ENCODE data around the gene EIF5AL1. TPM values are rescaled to one million over a fixed set of nuclear protein-coding genes. Genes with fewer than 3 reads are reported as not detected.

Gene EIF5AL1
- total RNA-seq, 2 donors from 2014 or later: 0.10 to 0.12 TPM

GRCh38 chr10:79476645-79477044 is 35.7 kb upstream of the EIF5AL1 start:
- Mint-ChIP-seq H3K36me3 (ENCODE audit: low read depth) (peaks cover 2% of the 10 kb centered on the region), H3K27ac (no peak overlapping the region), H3K4me1 (no peaks in the 10 kb centered on the region), H3K4me3 (no peak overlapping the region), H3K27me3 (peaks cover 63% of the 10 kb centered on the region)
- no peak for ATAC-seq
- no peak for DNase-seq
- H3K9me3 ChIP-seq (ENCODE audit: control insufficient read depth, low read length, poor library complexity, severe bottlenecking): no peaks in the 10 kb centered on the region

- H3K9me3 ChIP-seq (ENCODE audit: control insufficient read depth, low read length, poor library complexity, severe bottlenecking): no peaks in the 10 kb centered on the region
- Mint-ChIP-seq H3K36me3 (ENCODE audit: low read depth) (peaks cover 2% of the 10 kb centered on the region), H3K27me3 (peaks cover 57% of the 10 kb centered on the region), H3K4me1 (no peaks in the 10 kb centered on the region), H3K27ac (no peak overlapping the region), H3K4me3 (no peak overlapping the region)
- DNase-seq (no peak), ATAC-seq (no peak)
Measured at GRCh38 chr10:79477456-79477855, 34.9 kb upstream of the EIF5AL1 start.

GRCh38 chr10:79479283-79479909 is 32.9 kb upstream of the EIF5AL1 start:
- Mint-ChIP-seq H3K27me3 (peaks cover 41% of the 10 kb centered on the region), H3K36me3 (ENCODE audit: low read depth) (no peaks in the 10 kb centered on the region), H3K27ac (no peak overlapping the region), H3K4me1 (no peaks in the 10 kb centered on the region), H3K4me3 (no peak overlapping the region)
- DNase-seq (no peak), ATAC-seq (no peak)
- H3K9me3 ChIP-seq (ENCODE audit: control insufficient read depth, low read length, poor library complexity, severe bottlenecking): no peaks in the 10 kb centered on the region

DNA sequence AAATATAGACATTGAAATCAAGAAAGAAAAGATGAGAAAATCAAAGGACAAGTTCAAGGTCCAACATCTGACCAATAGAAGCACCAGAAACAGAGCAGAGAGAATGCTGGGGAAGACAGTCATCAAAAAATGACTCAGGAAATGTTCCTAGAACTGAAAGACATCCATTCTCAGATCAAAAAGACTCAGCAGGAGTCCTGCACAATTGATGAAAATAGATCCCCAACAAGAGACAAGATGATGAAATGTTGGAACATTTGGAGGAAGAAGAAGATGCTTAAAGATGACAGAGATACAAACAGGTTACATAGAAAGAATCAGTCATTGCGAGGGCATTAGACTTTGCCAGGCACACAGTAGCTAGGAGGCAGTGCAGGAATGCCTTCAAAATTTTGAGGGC is 30.0 kb upstream of the EIF5AL1 start:
- H3K9me3 ChIP-seq (ENCODE audit: control insufficient read depth, low read length, poor library complexity, severe bottlenecking): no peaks in the 10 kb centered on the region
- Mint-ChIP-seq H3K36me3 (ENCODE audit: low read depth) (no peaks in the 10 kb centered on the region), H3K27me3 (peaks cover 25% of the 10 kb centered on the region), H3K27ac (no peak overlapping the region), H3K4me1 (no peaks in the 10 kb centered on the region), H3K4me3 (no peak overlapping the region)
- ATAC-seq: no peak
- no peak for DNase-seq

DNA sequence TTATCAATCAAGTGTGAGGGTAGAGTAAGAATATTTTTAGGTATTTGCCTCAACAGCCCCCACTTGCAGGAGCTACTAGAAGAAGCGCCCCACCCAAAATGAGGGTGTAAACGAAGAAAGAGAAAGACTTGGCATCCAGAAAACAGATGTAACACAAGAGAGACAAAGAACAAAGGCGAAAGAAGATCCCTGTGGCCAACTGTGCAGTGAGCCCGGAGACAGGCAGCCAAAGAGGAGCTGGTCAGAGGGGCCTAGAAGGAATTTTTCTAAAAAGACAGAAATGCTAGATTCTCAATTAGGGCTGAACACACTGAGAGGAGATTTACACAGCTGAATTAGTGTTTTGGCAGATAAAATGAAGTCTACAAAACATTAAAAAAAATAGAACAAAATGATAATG is 29.6 kb upstream of the EIF5AL1 start:
- H3K27ac Mint-ChIP-seq: no peak overlapping the region
- H3K36me3 Mint-ChIP-seq (ENCODE audit: low read depth): no peaks in the 10 kb centered on the region
- no peaks in the 10 kb centered on the region for H3K9me3 ChIP-seq (ENCODE audit: control insufficient read depth, low read length, poor library complexity, severe bottlenecking)
- peaks cover 20% of the 10 kb centered on the region for H3K27me3 Mint-ChIP-seq
- no peak for DNase-seq
- ATAC-seq: no peak
- no peak overlapping the region for H3K4me3 Mint-ChIP-seq
- no peaks in the 10 kb centered on the region for H3K4me1 Mint-ChIP-seq

- DNase-seq (no peak), ATAC-seq (no peak)
- Mint-ChIP-seq H3K36me3 (ENCODE audit: low read depth) (no peaks in the 10 kb centered on the region), H3K27me3 (peaks cover 19% of the 10 kb centered on the region), H3K27ac (no peak overlapping the region), H3K4me3 (no peak overlapping the region), H3K4me1 (no peaks in the 10 kb centered on the region)
- no peaks in the 10 kb centered on the region for H3K9me3 ChIP-seq (ENCODE audit: control insufficient read depth, low read length, poor library complexity, severe bottlenecking)
Measured at GRCh38 chr10:79483299-79483698, 29.0 kb upstream of the EIF5AL1 start.

DNA sequence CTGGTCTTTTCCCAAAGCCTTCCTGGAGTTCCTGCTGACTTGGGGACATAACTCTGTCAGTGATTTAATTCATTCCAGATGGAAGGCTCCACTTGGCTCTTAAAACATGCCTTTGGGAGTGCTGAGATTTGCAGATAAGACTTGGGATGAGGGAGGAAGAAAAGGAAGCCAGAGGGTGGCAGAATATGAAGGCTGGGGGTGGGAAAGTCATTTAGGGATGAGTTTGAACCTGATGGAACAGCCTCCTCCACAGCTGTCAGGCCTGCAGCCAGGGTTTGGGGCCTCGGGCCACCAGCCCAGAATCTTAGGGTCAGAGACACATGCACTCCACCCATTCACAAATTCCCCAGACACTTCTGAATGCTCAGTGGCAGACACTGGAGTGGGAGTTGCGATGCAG is 28.4 kb upstream of the EIF5AL1 start:
- ATAC-seq (no peak), DNase-seq (no peak)
- H3K27me3 Mint-ChIP-seq: peaks cover 19% of the 10 kb centered on the region
- H3K4me3 Mint-ChIP-seq: no peak overlapping the region
- H3K9me3 ChIP-seq (ENCODE audit: control insufficient read depth, low read length, poor library complexity, severe bottlenecking): no peaks in the 10 kb centered on the region
- H3K36me3 Mint-ChIP-seq (ENCODE audit: low read depth): no peaks in the 10 kb centered on the region
- no peaks in the 10 kb centered on the region for H3K4me1 Mint-ChIP-seq
- no peak overlapping the region for H3K27ac Mint-ChIP-seq

DNA sequence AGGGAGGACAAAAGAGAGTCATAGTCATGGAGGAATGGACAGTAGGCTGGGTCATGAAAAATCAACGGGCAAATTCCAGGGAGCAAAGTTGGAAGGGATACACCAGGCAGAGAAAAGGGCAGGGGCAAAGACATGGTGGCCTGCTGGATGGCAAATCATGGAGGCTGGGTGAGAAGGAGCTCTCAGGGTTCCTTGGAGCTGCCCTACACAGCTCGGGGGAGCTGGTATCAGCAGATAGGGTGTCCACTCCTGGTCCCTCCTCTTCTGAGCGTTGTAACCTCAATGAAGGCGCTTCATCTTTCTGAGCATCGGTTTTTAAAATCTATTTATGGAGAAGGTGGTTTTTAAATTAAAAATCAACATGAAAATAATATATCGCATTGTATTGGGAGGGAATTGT is 27.9 kb upstream of the EIF5AL1 start:
- Mint-ChIP-seq H3K4me3 (no peak overlapping the region), H3K27me3 (peaks cover 19% of the 10 kb centered on the region), H3K27ac (no peak overlapping the region), H3K36me3 (ENCODE audit: low read depth) (no peaks in the 10 kb centered on the region), H3K4me1 (no peaks in the 10 kb centered on the region)
- no peak for ATAC-seq
- H3K9me3 ChIP-seq (ENCODE audit: control insufficient read depth, low read length, poor library complexity, severe bottlenecking): no peaks in the 10 kb centered on the region
- DNase-seq: no peak

GRCh38 chr10:79487296-79488194 is 24.8 kb upstream of the EIF5AL1 start:
- no peak overlapping the region for H3K4me3 Mint-ChIP-seq
- DNase-seq (no peak), ATAC-seq (peak; percentile 52)
- H3K27ac Mint-ChIP-seq: no peak overlapping the region
- peaks cover under 1% of the 10 kb centered on the region for H3K36me3 Mint-ChIP-seq (ENCODE audit: low read depth)
- H3K27me3 Mint-ChIP-seq: peaks cover 5% of the 10 kb centered on the region
- H3K4me1 Mint-ChIP-seq: peaks cover 2% of the 10 kb centered on the region
- H3K9me3 ChIP-seq (ENCODE audit: control insufficient read depth, low read length, poor library complexity, severe bottlenecking): no peaks in the 10 kb centered on the region

DNA sequence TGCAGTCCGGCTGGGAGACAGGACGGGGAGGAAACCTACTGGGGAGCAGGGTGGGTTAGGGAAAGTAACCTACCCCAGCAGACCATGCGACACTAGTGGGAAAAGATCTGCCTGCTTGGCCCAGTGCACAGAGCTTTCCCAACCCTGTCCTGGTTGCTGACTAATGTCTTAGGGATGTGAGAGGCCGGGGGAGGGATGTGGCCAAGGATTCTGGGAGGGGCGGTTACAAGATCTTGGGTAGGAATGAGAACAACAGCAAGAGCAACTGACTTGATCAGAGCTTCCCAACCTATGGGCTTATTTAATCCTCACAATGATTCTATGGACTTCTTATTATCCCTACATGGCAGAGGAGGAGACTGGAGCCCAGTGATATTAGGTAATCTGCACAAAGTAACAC is 24.0 kb upstream of the EIF5AL1 start:
- Mint-ChIP-seq H3K27ac (no peak overlapping the region), H3K4me3 (no peak overlapping the region), H3K27me3 (peaks cover 11% of the 10 kb centered on the region), H3K36me3 (ENCODE audit: low read depth) (peaks cover 2% of the 10 kb centered on the region), H3K4me1 (peaks cover 4% of the 10 kb centered on the region)
- ATAC-seq: no peak
- H3K9me3 ChIP-seq (ENCODE audit: control insufficient read depth, low read length, poor library complexity, severe bottlenecking): no peaks in the 10 kb centered on the region
- DNase-seq: no peak

DNA sequence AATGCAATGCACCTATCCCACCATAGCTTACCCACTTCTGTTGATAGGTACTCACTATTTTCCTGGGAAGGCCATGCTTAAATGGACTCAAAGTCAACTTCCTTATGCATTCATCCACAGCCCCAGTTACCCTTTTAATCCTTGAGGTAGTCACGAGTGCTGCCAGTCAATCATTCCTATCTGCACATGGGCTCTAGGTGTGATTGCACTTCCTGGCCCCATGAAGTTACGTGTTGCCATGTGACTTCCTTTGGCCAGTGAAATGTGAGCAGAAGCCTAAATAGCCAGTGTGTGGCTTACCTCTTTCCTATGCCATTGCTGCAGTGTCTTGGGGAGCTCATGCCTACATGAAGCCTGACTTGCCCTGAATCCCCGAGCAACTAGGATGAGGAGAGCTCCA is 23.5 kb upstream of the EIF5AL1 start:
- DNase-seq (no peak), ATAC-seq (no peak)
- Mint-ChIP-seq H3K4me3 (no peak overlapping the region), H3K36me3 (ENCODE audit: low read depth) (peaks cover 2% of the 10 kb centered on the region), H3K4me1 (peaks cover 4% of the 10 kb centered on the region), H3K27me3 (peaks cover 11% of the 10 kb centered on the region), H3K27ac (no peak overlapping the region)
- H3K9me3 ChIP-seq (ENCODE audit: control insufficient read depth, low read length, poor library complexity, severe bottlenecking): no peaks in the 10 kb centered on the region

- DNase-seq: no peak
- no peaks in the 10 kb centered on the region for H3K9me3 ChIP-seq (ENCODE audit: control insufficient read depth, low read length, poor library complexity, severe bottlenecking)
- Mint-ChIP-seq H3K27me3 (peaks cover 17% of the 10 kb centered on the region), H3K36me3 (ENCODE audit: low read depth) (peaks cover 2% of the 10 kb centered on the region), H3K27ac (no peak overlapping the region), H3K4me1 (peaks cover 4% of the 10 kb centered on the region), H3K4me3 (no peak overlapping the region)
- no peak for ATAC-seq
Measured at GRCh38 chr10:79490400-79491142, 21.8 kb upstream of the EIF5AL1 start.

- Mint-ChIP-seq H3K36me3 (ENCODE audit: low read depth) (peaks cover 2% of the 10 kb centered on the region), H3K4me3 (no peak overlapping the region), H3K4me1 (peaks cover 4% of the 10 kb centered on the region), H3K27me3 (peaks cover 22% of the 10 kb centered on the region), H3K27ac (no peak overlapping the region)
- DNase-seq: no peak
- no peaks in the 10 kb centered on the region for H3K9me3 ChIP-seq (ENCODE audit: control insufficient read depth, low read length, poor library complexity, severe bottlenecking)
- ATAC-seq: no peak
Measured at GRCh38 chr10:79491143-79491835, 21.0 kb upstream of the EIF5AL1 start.

Data from T-helper 17 cell (primary cell).